Tibial nerve (tissue), 4 donors: ENCODE measurements around the gene PPM1H.

Source experiments
- EP300 ChIP-seq, 2 donors: sonication (generic); formaldehyde crosslinking; IDR thresholded peaks; one replicate each; pipeline ENCODE4 v1.6.1; 2017; ENCODE audit warnings: antibody characterized with exemption in 2 of 2, mild to moderate bottlenecking in 1 of 2
- POLR2A ChIP-seq, 2 donors: fragments of 450-650 bp; IDR thresholded peaks; one replicate each; pipeline ENCODE4 v1.6.1; 2017; ENCODE audit warnings: antibody characterized with exemption in 2 of 2, mild to moderate bottlenecking in 2 of 2, moderate library complexity in 2 of 2
- TF ChIP-seq, protein P1 (sequence below), 5 experiments: fragments of 200-600 bp in 3 of 5; fragments of 450-650 bp in 2 of 5; sonication (generic) in 3 of 5; IDR thresholded peaks; one replicate each; pipeline ENCODE4 v1.5.1; 2016 to 2019; ENCODE audit warnings: antibody characterized with exemption in 5 of 5, mild to moderate bottlenecking in 3 of 5, moderate library complexity in 2 of 5

DNA sequence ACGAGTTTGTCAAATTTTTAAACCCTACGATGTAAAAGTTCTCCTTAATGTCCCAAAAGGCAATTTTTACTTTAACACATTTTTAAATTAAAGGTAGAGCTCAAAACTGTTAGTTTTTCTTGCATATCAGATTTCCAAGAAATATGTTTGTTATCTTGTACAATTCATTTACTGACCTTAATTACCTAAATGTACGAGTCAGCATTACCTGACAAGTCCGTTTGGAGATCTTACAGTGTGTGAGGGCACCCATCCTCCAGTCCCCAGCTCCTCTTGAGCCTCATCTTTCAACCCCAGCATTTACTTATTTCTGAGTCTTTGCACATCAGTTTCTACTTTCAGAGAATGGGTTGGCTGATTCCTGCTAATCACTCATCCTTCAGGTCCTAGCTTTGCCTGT lies 23.7 kb downstream of the PPM1H start:
- TF ChIP-seq, protein P1, sequence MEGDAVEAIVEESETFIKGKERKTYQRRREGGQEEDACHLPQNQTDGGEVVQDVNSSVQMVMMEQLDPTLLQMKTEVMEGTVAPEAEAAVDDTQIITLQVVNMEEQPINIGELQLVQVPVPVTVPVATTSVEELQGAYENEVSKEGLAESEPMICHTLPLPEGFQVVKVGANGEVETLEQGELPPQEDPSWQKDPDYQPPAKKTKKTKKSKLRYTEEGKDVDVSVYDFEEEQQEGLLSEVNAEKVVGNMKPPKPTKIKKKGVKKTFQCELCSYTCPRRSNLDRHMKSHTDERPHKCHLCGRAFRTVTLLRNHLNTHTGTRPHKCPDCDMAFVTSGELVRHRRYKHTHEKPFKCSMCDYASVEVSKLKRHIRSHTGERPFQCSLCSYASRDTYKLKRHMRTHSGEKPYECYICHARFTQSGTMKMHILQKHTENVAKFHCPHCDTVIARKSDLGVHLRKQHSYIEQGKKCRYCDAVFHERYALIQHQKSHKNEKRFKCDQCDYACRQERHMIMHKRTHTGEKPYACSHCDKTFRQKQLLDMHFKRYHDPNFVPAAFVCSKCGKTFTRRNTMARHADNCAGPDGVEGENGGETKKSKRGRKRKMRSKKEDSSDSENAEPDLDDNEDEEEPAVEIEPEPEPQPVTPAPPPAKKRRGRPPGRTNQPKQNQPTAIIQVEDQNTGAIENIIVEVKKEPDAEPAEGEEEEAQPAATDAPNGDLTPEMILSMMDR (IDR thresholded peaks at IDR 0.05), result no peak
- TF ChIP-seq POLR2A (IDR thresholded peaks at IDR 0.05), result no peak
- no peak for TF ChIP-seq EP300 (IDR thresholded peaks at IDR 0.05)
